SU-DHL-6 (cell line): ENCODE data around the gene RPS15.

Experiments used
- H2AFZ ChIP-seq: fragments of 200-600 bp; sonication (generic); 2 replicates; pipeline ENCODE4 v1.6.1; 2014; ENCODE audit warnings: low read depth, mild to moderate bottlenecking, moderate library complexity, mixed read lengths, antibody characterized with exemption, low read length; ENCODE audit not compliant: severe bottlenecking
- H3F3A ChIP-seq: fragments of 200-600 bp; shearing (Covaris generic); 2 replicates; pipeline ENCODE4 v1.6.0; 2016; ENCODE audit warnings: antibody characterized with exemption, mild to moderate bottlenecking; ENCODE audit not compliant: insufficient read depth
- H3K27ac ChIP-seq: fragments of 200-600 bp; sonication (generic); 2 replicates; pipeline ENCODE4 v1.5.1; 2016; ENCODE audit warnings: low read depth, mild to moderate bottlenecking, low read length, moderate library complexity, mixed read lengths
- H3K27me3 ChIP-seq: fragments of 200-600 bp; sonication (generic), shearing (Covaris generic); 2 replicates; pipeline ENCODE4 v1.6.0; 2014; ENCODE audit warnings: mild to moderate bottlenecking, low read length
- H3K36me3 ChIP-seq: fragments of 200-600 bp; sonication (generic); 2 replicates; pipeline ENCODE4 v1.6.1; 2014; ENCODE audit warnings: mild to moderate bottlenecking, low read length, mixed read lengths
- H3K4me2 ChIP-seq: fragments of 300-600, 200-600 bp; shearing (Covaris generic), sonication (generic); 2 replicates; pipeline ENCODE4 v1.6.0; 2014; ENCODE audit warnings: low read length, low read depth, mild to moderate bottlenecking; ENCODE audit not compliant: poor library complexity, severe bottlenecking
- H3K4me3 ChIP-seq: fragments of 200-600 bp; sonication (generic); 2 replicates; pipeline ENCODE4 v1.5.1; 2014; ENCODE audit warnings: antibody characterized with exemption, low read length, mild to moderate bottlenecking, mixed read lengths; ENCODE audit not compliant: insufficient read depth, poor library complexity, severe bottlenecking
- H3K79me2 ChIP-seq: fragments of 200-600 bp; sonication (generic); 2 replicates; pipeline ENCODE4 v1.6.1; 2014; ENCODE audit warnings: mild to moderate bottlenecking, low read length, moderate library complexity; ENCODE audit not compliant: insufficient read depth
- H3K9ac ChIP-seq: fragments of 200-600 bp; sonication (generic); 2 replicates; pipeline ENCODE4 v1.7.0; 2014; ENCODE audit warnings: mild to moderate bottlenecking, low read length
- H3K9me2 ChIP-seq: fragments of 200-600 bp; sonication (generic); replicated peaks from 2 replicates; pipeline ENCODE4 v1.6.1; 2014; ENCODE audit warnings: low read length; ENCODE audit not compliant: insufficient read depth
- H3K9me3 ChIP-seq: fragments of 200-600 bp; sonication (generic); 2 replicates; pipeline ENCODE4 v1.6.1; 2014; ENCODE audit warnings: low read length, mixed read lengths; ENCODE audit not compliant: insufficient read depth
- H4K20me1 ChIP-seq: fragments of 200-600 bp; sonication (generic); 2 replicates; pipeline ENCODE4 v1.6.1; 2014; ENCODE audit warnings: low read depth, mild to moderate bottlenecking, antibody characterized with exemption, low read length, moderate library complexity, mixed read lengths
- EZH2phosphoT487 ChIP-seq: fragments of 200-600 bp; sonication (generic), shearing (Covaris generic); conservative IDR thresholded peaks from 2 replicates; pipeline ENCODE4 v1.6.1; 2018; ENCODE audit warnings: mild to moderate bottlenecking, antibody characterized with exemption, low read length, moderate library complexity, mixed read lengths
- TF ChIP-seq, protein P1 (sequence below): fragments of 200-600 bp; sonication (generic); IDR thresholded peaks from one replicate; pipeline ENCODE4 v1.5.1; 2017; ENCODE audit warnings: antibody characterized with exemption, mild to moderate bottlenecking, low read length, moderate library complexity; ENCODE audit not compliant: insufficient read depth, poor library complexity, severe bottlenecking

The RPS15 gene

GRCh38 chr19:1434040-1434366 lies 4.2 kb upstream of the RPS15 start:
- Histone ChIP-seq H3K9ac (no peak overlapping the region), H3K27ac (no peak overlapping the region), H3K27me3 (no peaks in the 10 kb centered on the region), H2AFZ (no peak overlapping the region), H3K36me3 (peaks cover 3% of the 10 kb centered on the region; the same call in 1 of the 2 replicates), H3K4me2 (no peak overlapping the region), H3K79me2 (peaks cover 8% of the 10 kb centered on the region), H3K9me3 (no peaks in the 10 kb centered on the region), H3F3A (peaks cover 26% of the 10 kb centered on the region), H3K9me2 (no peaks in the 10 kb centered on the region), H4K20me1 (0 out of 2 replicates have a peak, but pooled peaks cover under 1% of the 10 kb centered on the region), H3K4me3 (no peak overlapping the region)
- TF ChIP-seq, protein P1, sequence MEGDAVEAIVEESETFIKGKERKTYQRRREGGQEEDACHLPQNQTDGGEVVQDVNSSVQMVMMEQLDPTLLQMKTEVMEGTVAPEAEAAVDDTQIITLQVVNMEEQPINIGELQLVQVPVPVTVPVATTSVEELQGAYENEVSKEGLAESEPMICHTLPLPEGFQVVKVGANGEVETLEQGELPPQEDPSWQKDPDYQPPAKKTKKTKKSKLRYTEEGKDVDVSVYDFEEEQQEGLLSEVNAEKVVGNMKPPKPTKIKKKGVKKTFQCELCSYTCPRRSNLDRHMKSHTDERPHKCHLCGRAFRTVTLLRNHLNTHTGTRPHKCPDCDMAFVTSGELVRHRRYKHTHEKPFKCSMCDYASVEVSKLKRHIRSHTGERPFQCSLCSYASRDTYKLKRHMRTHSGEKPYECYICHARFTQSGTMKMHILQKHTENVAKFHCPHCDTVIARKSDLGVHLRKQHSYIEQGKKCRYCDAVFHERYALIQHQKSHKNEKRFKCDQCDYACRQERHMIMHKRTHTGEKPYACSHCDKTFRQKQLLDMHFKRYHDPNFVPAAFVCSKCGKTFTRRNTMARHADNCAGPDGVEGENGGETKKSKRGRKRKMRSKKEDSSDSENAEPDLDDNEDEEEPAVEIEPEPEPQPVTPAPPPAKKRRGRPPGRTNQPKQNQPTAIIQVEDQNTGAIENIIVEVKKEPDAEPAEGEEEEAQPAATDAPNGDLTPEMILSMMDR, result no peak
- no peak for TF ChIP-seq EZH2phosphoT487

- H2AFZ ChIP-seq, result no peak overlapping the region
- TF ChIP-seq, protein P1, result no peak
- TF ChIP-seq EZH2phosphoT487, result no peak
- peaks cover 6% of the 10 kb centered on the region; the same call in 1 of the 2 replicates for H3K36me3 ChIP-seq
- H3K4me2 ChIP-seq, result no peak overlapping the region
- H3K9me2 ChIP-seq, result no peaks in the 10 kb centered on the region
- H4K20me1 ChIP-seq, result peaks cover 7% of the 10 kb centered on the region; the same call in 1 of the 2 replicates
- H3K27me3 ChIP-seq, result no peaks in the 10 kb centered on the region
- H3K79me2 ChIP-seq, result peaks cover 14% of the 10 kb centered on the region
- no peak overlapping the region for H3K9ac ChIP-seq
- H3K27ac ChIP-seq, result no peak overlapping the region
- peaks cover 26% of the 10 kb centered on the region for H3F3A ChIP-seq
- H3K9me3 ChIP-seq, result no peaks in the 10 kb centered on the region
- H3K4me3 ChIP-seq, result no peak overlapping the region
Measured at GRCh38 chr19:1434577-1435060, 3.6 kb upstream of the RPS15 start.

- Histone ChIP-seq H3K79me2 (peaks cover 23% of the 10 kb centered on the region), H3K9me2 (no peaks in the 10 kb centered on the region), H3K36me3 (peaks cover 10% of the 10 kb centered on the region), H3K4me3 (no peak overlapping the region), H3K4me2 (no peak overlapping the region), H3K9me3 (no peaks in the 10 kb centered on the region), H4K20me1 (peaks cover 11% of the 10 kb centered on the region; the same call in 1 of the 2 replicates), H3K27me3 (no peaks in the 10 kb centered on the region), H2AFZ (no peak overlapping the region), H3F3A (peaks cover 28% of the 10 kb centered on the region), H3K9ac (no peak overlapping the region), H3K27ac (no peak overlapping the region)
- TF ChIP-seq, protein P1, result no peak
- TF ChIP-seq EZH2phosphoT487, result no peak
Measured at GRCh38 chr19:1435378-1435989, 2.7 kb upstream of the RPS15 start.
